Smooth muscle cell (in vitro differentiated cells): ENCODE measurements around the gene LILRB3. TPM values are rescaled to one million over a fixed set of nuclear protein-coding genes. Genes with fewer than 3 reads are reported as not detected.

Source experiments
- DNase-seq: peaks from one replicate; lab custom pipeline; 2025; ENCODE audit not compliant: unreplicated experiment; lab: John Stamatoyannopoulos, UW
- H2AFZ ChIP-seq: fragments of 200-600 bp; sonication (generic); 2 replicates; pipeline ENCODE4 v1.6.0; 2016; ENCODE audit warnings: antibody characterized with exemption, low read depth, mild to moderate bottlenecking
- H3F3A ChIP-seq: fragments of 200-600 bp; sonication (generic); 2 replicates; pipeline ENCODE4 v1.6.0; 2017; ENCODE audit warnings: antibody characterized with exemption, low read depth
- H3K27ac ChIP-seq: fragments of 200-600 bp; sonication (generic); 2 replicates; pipeline ENCODE4 v1.5.1; 2016; ENCODE audit warnings: low read depth, mild to moderate bottlenecking
- H3K27me3 ChIP-seq: fragments of 200-600 bp; sonication (generic); 2 replicates; pipeline ENCODE4 v1.6.1; 2016; ENCODE audit warnings: low read depth, mild to moderate bottlenecking
- H3K36me3 ChIP-seq: fragments of 200-600 bp; sonication (generic); 2 replicates; pipeline ENCODE4 v1.5.1; 2016; ENCODE audit warnings: low read depth
- H3K4me1 ChIP-seq: fragments of 200-600 bp; sonication (generic); 2 replicates; pipeline ENCODE4 v1.5.1; 2016; ENCODE audit warnings: low read depth
- H3K4me2 ChIP-seq: fragments of 200-600 bp; sonication (generic); 2 replicates; pipeline ENCODE4 v1.6.0; 2016; ENCODE audit warnings: mild to moderate bottlenecking
- H3K4me3 ChIP-seq: fragments of 200-600 bp; sonication (generic); 2 replicates; pipeline ENCODE4 v1.5.1; 2016; ENCODE audit warnings: mild to moderate bottlenecking
- H3K79me2 ChIP-seq: fragments of 200-600 bp; sonication (generic); 2 replicates; pipeline ENCODE4 v1.6.0; 2016; ENCODE audit warnings: low read depth, mild to moderate bottlenecking
- H3K9ac ChIP-seq: fragments of 200-600 bp; sonication (generic); 2 replicates; pipeline ENCODE4 v1.6.0; 2016; ENCODE audit warnings: low read depth
- H3K9me3 ChIP-seq: fragments of 200-600 bp; sonication (generic); replicated peaks from 2 replicates; pipeline ENCODE4 v1.5.1; 2016; ENCODE audit warnings: low read depth
- H4K20me1 ChIP-seq: fragments of 200-600 bp; sonication (generic); 2 replicates; pipeline ENCODE4 v1.6.0; 2016; ENCODE audit warnings: low read depth
- CTCF ChIP-seq: fragments of 200-600 bp; sonication (generic); IDR thresholded peaks from 2 replicates; pipeline ENCODE4 v1.5.1; 2017; ENCODE audit warnings: borderline replicate concordance, mild to moderate bottlenecking, antibody characterized with exemption; ENCODE audit not compliant: insufficient read depth, poor library complexity, severe bottlenecking
- WGBS: methylation state at CpG from one replicate; pipeline ENCODE4 v1.1.7; 2016; ENCODE audit warnings: low lambda C conversion rate; 5-methylcytosine and 5-hydroxymethylcytosine counted together
- polyA plus RNA-seq: library from polyadenylated mRNA; unstranded; fragments of >200 nt; fragmentation: Nextera tagmentation; extraction: Ambion mirVana; gene quantifications from 2 replicates; pipeline ENCODE4 v1.2.1, GENCODE V29; 2016
- total RNA-seq: library from RNA; depleted of rRNA; stranded (reverse); fragments of >200 nt; gene quantifications from 2 replicates; pipeline ENCODE4 v1.2.3, GENCODE V29; 2014

The LILRB3 gene
- total and polyA plus RNA-seq, 2 experiments from 2014 or later, result 0.06 TPM; not detected in 1

GRCh38 chr19:54206831-54207177, 16.0 kb downstream of the LILRB3 start:
- Histone ChIP-seq H3K4me1 (peaks cover 18% of the 10 kb centered on the region), H3K79me2 (peaks cover 51% of the 10 kb centered on the region), H3F3A (peaks cover 77% of the 10 kb centered on the region), H3K36me3 (no peaks in the 10 kb centered on the region), H3K27me3 (no peaks in the 10 kb centered on the region), H3K9me3 (no peaks in the 10 kb centered on the region), H3K9ac (no peak overlapping the region), H4K20me1 (peaks cover 100% of the 10 kb centered on the region), H2AFZ (no peak overlapping the region), H3K4me2 (no peak overlapping the region), H3K27ac (no peak overlapping the region), H3K4me3 (no peak overlapping the region)
- TF ChIP-seq CTCF, result no peak
- no peak for DNase-seq
- 95% methylated on average over 13 of the region's 13 CpGs for WGBS

GRCh38 chr19:54206030-54206830, 16.6 kb downstream of the LILRB3 start:
- WGBS, result 95% methylated on average over 27 of the region's 27 CpGs
- Histone ChIP-seq H3K4me3 (no peak overlapping the region), H3K4me1 (peaks cover 24% of the 10 kb centered on the region), H3K9ac (no peak overlapping the region), H3K27me3 (no peaks in the 10 kb centered on the region), H3K9me3 (no peaks in the 10 kb centered on the region), H3K36me3 (no peaks in the 10 kb centered on the region), H3F3A (peaks cover 78% of the 10 kb centered on the region), H3K27ac (no peak overlapping the region), H4K20me1 (peaks cover 100% of the 10 kb centered on the region), H2AFZ (no peak overlapping the region), H3K79me2 (peaks cover 56% of the 10 kb centered on the region), H3K4me2 (no peak overlapping the region)
- TF ChIP-seq CTCF, result no peak
- DNase-seq, result no peak

- TF ChIP-seq CTCF, result no peak
- peaks cover 89% of the 10 kb centered on the region for H4K20me1 ChIP-seq
- H3K36me3 ChIP-seq, result no peaks in the 10 kb centered on the region
- no peak overlapping the region for H3K27ac ChIP-seq
- no peak overlapping the region for H3K9ac ChIP-seq
- no peak for DNase-seq
- WGBS, result 98% methylated on average over 4 of the region's 4 CpGs
- no peaks in the 10 kb centered on the region for H3K9me3 ChIP-seq
- H3K4me1 ChIP-seq, result peaks cover 24% of the 10 kb centered on the region
- H3K27me3 ChIP-seq, result no peaks in the 10 kb centered on the region
- H3K4me2 ChIP-seq, result peak overlapping the region; percentile 6
- no peak overlapping the region for H3K4me3 ChIP-seq
- peaks cover 71% of the 10 kb centered on the region for H3F3A ChIP-seq
- no peak overlapping the region for H2AFZ ChIP-seq
- H3K79me2 ChIP-seq, result peaks cover 61% of the 10 kb centered on the region
Observed at GRCh38 chr19:54204767-54205468, 17.9 kb downstream of the LILRB3 start.
